ENCODE measurements around the gene GSTO1.

The GSTO1 gene

DNA sequence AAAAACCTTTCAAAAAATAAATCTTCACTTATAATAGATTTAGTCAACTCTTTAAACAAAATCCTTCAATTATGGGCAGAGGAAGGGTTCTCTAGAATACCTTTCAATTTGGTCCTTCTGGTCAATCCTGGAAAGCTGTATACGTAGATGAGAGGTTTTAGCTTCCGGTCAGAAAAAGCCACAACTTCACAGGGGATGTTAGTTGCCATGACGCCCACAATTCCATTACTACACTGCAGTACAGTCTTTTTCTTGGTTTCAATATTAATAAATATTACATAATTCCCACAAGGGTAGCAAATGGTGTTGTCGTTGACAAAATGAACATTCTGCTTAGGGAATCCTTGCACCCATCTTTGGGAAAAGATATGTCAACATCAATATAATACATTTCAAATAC is 24.2 kb upstream of the GSTO1 start:
- TF ChIP-seq, protein P1, sequence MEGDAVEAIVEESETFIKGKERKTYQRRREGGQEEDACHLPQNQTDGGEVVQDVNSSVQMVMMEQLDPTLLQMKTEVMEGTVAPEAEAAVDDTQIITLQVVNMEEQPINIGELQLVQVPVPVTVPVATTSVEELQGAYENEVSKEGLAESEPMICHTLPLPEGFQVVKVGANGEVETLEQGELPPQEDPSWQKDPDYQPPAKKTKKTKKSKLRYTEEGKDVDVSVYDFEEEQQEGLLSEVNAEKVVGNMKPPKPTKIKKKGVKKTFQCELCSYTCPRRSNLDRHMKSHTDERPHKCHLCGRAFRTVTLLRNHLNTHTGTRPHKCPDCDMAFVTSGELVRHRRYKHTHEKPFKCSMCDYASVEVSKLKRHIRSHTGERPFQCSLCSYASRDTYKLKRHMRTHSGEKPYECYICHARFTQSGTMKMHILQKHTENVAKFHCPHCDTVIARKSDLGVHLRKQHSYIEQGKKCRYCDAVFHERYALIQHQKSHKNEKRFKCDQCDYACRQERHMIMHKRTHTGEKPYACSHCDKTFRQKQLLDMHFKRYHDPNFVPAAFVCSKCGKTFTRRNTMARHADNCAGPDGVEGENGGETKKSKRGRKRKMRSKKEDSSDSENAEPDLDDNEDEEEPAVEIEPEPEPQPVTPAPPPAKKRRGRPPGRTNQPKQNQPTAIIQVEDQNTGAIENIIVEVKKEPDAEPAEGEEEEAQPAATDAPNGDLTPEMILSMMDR (conservative IDR thresholded peaks at IDR 0.05): no peak
- H3K27ac ChIP-seq: no peak overlapping the region

DNA sequence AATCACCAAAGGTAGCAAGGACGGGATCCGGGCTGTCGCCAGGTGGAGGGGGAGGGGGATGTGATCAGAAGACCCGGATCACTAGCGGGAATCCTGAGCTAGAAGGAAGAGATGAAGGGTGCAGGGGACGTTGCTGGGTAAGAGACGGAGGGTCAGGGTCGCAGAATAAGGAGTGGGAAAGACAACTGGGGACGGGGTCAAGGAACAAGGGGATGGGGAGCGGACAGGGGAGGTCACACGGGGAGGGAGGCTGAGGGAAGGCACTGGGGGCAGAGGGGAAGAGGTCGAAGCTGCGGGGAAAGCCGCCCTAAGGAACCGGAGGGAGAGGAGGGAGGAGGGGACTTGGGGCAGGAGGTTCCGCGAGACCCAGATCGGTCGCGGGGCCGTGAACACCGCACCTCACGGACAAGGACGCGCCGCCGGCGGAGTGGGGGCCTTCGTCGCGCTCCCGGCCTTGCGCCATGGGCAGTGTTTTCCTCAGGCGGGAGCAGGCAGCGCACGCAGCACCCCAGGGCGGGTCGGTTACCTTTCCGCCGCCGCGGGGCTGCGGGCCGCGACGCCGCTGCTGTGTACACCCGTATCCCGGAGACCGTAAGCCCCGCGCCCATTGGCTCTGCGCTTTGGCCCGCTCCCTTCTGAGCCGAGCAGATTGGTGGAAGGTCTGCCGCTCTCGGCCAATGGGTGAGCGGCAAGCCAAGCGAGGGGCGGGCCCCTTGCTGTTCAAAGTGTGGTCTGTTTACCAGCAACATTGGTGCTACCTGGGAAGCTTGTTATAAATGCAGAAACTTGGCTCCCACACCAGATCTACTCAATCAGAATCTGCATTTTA is 22.7 kb upstream of the GSTO1 start, which contains the start of gene CFAP43:
Gene CFAP43 (minus strand): TSS at position 581 of the 829 bp plus-strand sequence. CDS start 118 bp downstream, at position 463.
- H3K27ac ChIP-seq: peak within 1 kb of the TSS; percentile 35; the same call in 1 of the 2 replicates
- TF ChIP-seq, protein P1 (conservative IDR thresholded peaks at IDR 0.05): no peak

DNA sequence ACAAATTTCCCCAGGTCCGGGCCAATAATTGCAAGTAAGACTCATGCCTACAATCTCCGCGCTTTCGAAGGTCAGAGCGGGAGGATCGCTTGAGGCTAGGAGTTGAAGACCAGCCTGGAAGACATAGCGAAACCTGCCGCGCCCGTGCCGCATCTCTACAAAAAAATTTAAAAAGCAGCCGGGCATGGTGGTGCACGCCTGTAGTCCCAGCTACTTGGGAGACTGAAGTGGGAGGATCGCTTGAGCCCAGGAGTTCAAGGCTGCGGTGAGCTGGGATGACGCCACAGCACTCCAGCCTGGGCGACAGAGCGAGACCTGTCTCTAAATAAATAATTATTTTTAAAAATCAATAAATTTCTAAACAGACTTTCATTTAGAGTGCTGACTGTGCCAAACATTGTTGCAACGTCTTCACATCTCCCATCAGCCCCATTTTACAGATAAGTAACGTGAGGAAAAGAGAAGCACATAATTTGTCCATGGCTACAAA is 22.0 kb upstream of the GSTO1 start:
- H3K27ac ChIP-seq: no peak overlapping the region; the same call in 1 of the 2 replicates
- TF ChIP-seq, protein P1 (conservative IDR thresholded peaks at IDR 0.05): no peak

DNA sequence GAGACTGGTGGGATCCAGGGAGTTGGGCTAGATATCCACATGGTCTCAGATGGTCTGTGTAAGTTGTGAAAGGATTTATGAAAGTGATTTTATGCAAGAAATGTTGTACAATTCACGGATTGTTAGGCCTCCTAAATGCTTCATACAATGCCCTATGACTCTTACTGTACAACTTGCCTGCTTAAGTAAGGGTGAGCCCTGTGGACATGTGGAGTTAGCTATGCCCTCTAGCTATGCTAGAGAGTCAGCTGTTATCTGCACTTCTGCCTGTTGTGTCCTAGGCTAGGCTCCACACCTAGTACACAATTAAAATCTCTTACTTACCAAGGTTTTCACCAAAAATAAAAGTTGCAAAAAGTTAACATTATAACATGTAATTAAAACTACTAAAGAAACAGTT is 20.9 kb upstream of the GSTO1 start:
- H3K27ac ChIP-seq: no peak overlapping the region
- TF ChIP-seq, protein P1 (conservative IDR thresholded peaks at IDR 0.05): no peak

DNA sequence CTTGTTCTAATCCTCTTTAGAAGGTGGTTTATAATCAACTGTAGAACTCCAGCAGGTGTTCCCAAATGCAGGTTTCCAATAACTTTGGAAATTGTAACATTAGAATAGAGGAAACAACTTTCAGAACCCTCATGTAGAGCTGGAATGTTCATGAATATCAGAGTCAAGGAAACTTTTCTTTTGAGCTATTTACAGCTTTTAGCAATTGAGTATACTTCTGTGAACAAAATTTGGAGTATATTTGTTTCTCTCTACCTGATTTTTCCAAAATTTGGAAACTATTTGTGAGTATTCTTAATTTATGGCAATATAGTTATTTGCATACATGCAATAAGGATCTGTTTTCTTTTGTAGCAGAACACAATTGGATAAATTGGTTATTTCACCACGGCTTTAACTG is 19.8 kb upstream of the GSTO1 start:
- TF ChIP-seq, protein P1 (conservative IDR thresholded peaks at IDR 0.05): no peak
- H3K27ac ChIP-seq: no peak overlapping the region

DNA sequence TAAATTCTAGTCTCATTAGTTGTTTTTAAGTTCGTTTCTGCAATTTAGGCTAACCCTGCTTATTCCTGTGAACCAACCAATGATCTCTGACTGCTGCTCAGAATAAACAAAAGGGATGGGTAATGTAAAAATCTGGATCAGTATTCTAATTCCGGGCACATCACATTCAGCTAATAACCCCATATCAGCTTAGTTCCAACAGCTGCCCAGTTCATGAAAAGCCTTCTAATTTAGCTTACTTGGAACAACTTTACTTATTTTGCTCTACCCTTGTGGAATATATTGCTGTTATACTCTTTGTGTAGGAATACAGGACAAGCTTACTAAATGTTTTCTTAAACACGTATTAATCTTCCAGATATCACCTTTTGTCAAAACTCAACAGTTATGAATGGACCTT is 18.9 kb upstream of the GSTO1 start:
- TF ChIP-seq, protein P1 (conservative IDR thresholded peaks at IDR 0.05): no peak
- H3K27ac ChIP-seq: no peak overlapping the region

DNA sequence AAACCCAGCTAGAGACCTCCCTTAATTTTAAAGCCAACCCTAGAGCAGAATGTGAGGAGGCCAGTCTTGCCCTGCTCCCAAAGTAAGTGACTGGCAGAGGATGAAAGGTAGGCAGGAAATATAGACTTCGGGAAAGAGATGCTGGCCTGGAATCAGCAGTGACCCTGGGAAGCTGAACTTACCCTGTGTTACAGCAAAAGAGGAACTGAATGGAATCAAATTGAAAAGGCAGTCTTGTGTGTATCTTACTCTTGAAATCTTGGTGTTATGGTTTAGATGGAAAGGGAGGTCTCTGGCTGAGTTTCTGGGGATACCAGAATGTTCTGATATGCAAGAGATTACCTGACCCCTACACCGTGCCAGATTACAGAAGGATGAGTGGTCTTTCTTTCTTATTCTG is 14.6 kb upstream of the GSTO1 start:
- TF ChIP-seq, protein P1 (conservative IDR thresholded peaks at IDR 0.05): no peak
- no peak overlapping the region for H3K27ac ChIP-seq

Measured in VCaP (cell line).